Measurements from ENCODE around the gene DMPK. TPM values are rescaled to one million over a fixed set of nuclear protein-coding genes. Genes with fewer than 3 reads are reported as not detected.

The DMPK gene, protein sequence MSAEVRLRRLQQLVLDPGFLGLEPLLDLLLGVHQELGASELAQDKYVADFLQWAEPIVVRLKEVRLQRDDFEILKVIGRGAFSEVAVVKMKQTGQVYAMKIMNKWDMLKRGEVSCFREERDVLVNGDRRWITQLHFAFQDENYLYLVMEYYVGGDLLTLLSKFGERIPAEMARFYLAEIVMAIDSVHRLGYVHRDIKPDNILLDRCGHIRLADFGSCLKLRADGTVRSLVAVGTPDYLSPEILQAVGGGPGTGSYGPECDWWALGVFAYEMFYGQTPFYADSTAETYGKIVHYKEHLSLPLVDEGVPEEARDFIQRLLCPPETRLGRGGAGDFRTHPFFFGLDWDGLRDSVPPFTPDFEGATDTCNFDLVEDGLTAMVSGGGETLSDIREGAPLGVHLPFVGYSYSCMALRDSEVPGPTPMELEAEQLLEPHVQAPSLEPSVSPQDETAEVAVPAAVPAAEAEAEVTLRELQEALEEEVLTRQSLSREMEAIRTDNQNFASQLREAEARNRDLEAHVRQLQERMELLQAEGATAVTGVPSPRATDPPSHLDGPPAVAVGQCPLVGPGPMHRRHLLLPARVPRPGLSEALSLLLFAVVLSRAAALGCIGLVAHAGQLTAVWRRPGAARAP
- total RNA-seq = 10.8 and 18.5 TPM in 2 replicates

DNA sequence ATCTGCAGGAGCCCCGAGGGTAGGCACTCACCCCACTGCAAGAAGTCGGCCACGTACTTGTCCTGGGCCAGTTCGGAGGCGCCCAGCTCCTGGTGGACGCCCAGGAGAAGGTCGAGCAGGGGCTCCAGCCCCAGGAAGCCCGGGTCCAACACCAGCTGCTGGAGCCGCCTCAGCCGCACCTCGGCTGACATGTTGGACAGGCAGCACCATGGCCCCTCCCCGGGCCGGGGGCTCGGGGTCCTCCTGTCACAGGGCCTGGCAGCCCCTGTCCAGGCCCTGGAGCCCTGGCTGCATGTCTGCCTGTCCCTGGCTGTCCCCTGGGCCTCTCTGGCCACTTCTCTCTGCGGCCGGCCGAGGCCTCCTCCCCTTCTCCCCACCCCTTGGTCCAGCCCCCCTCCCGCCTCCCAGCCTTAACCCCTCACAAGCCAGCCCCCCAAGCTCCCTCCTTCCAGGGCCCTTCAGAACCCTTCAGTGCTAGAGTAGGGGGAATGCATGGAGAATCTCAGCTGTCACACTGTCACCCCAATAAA is at the start of gene DMPK:
Gene DMPK (minus strand): TSS at position 329 of the 530 bp plus-strand sequence. CDS start 138 bp downstream, at position 191.

GRCh38 chr19:45814851-45815480 is 32.7 kb upstream of the DMPK start, which contains the start of gene RSPH6A:
RSPH6A (minus strand) TSS chr19:45815308; CDS start chr19:45815176, 132 bp downstream.

DNA sequence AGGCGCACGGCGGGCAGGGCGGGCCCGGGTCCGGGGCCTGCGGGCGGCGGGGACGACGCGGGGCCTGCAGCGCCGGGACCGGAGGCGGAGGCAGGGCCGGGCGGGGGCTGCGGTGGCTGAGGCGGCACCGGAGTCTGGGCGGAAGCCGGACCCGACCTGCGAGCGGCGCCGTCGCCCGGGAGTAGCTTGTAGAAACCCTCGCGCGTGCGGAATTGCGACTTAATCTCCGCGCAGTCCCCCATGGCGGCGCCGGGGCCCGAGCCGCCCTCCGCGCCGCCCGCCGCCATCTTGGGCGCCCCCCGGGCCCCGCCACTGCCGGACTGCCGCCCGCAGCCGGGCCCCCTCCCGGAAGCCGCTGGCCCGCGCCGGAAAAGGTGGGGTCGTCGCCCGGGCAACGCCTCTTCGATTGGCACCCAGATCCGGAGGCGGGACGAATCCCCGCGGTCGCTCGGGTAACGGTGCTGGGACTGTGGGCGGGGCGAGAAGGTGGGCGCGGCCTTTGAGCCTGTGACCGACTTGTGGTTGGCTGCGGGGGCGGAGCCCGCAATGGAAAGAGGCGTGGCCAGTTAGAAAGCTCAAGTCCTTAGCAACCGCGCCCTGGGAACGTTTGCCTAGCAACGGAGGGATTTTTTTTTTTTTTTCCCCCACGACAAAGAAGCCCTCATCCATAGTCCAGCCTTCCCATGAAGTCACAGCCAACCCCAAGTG is 10.3 kb upstream of the DMPK start, which contains the start of gene DMWD:
Gene DMWD (minus strand): TSS at position 376 of the 708 bp plus-strand sequence. CDS start 89 bp downstream, at position 287.

DNA sequence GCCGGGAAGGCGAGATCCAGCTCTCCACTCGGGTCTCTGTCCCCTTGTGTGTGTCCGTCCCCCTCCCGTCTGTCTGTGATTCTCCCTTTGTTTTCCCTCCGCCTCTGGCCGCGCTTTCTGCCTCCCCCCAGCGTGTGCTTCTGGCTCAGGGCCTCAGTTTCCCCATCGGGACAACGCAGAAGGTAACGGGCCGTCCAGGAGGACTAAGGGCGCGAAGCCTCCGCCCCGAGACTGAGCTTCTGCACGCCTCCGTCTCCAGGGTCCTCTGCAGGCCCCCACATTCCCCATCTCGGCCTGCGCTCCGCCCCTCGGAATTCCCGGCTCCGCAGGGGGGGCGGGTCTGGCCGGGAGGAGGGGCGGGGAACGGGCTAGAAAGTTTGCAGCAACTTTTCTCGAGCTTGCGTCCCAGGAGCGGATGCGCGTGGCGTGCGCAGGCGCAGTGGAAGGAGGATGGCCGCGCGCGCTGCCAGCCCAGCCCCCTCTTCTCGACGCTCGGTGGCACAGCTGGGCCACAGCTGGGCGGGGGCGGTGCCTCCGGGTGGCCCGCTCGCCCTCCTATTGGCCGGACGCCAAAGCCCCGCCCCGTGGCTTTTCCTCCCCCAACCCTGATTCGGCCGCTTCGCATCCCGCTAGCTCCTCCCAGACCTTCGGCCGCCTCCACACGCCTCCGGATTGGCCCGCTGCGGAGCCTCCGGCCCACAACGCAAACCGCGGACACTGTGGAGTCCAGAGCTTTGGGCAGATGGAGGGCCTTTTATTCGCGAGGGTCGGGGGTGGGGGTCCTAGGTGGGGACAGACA is 13.1 kb downstream of the DMPK start, which contains the start of gene SIX5:
Gene SIX5 (minus strand): TSS at position 269 of the 799 bp plus-strand sequence. CDS start 408 bp downstream, outside the sequence.

GRCh38 chr19:45733160-45733810 is 49.0 kb downstream of the DMPK start, which contains the start of gene MEIOSIN:
MEIOSIN (plus strand) TSS chr19:45733439; CDS start chr19:45735377, 1,938 bp downstream.

GRCh38 chr19:45730368-45731288 is 51.7 kb downstream of the DMPK start, which contains the start of gene FBXO46:
FBXO46 (minus strand) TSS chr19:45730896; CDS start chr19:45713495, 17,401 bp downstream.

Other genes with a start within 250 kb of the DMPK start
- gene OPA3, start 197.7 kb downstream of the DMPK start, total RNA-seq = 11.8 and 23.4 TPM in 2 replicates
- not detected in 2 replicates for gene GPR4, start 180.3 kb downstream of the DMPK start, total RNA-seq
- 36.1 and 41.2 TPM in 2 replicates for gene EML2, start 143.1 kb downstream of the DMPK start, total RNA-seq
- 3.9 and 4.3 TPM in 2 replicates for gene GIPR, start 114.3 kb downstream of the DMPK start, total RNA-seq
- 161 and 219 TPM in 2 replicates for gene SNRPD2, start 90.5 kb downstream of the DMPK start, total RNA-seq
- 15.3 and 21.7 TPM in 2 replicates for gene QPCTL, start 89.8 kb downstream of the DMPK start, total RNA-seq
- 7.2 and 8.2 TPM in 2 replicates for gene FBXO46, start 51.6 kb downstream of the DMPK start, total RNA-seq
- gene MEIOSIN, start 49.1 kb downstream of the DMPK start, total RNA-seq = not detected in 2 replicates
- 14.9 and 18.8 TPM in 2 replicates for gene SIX5, start 13.2 kb downstream of the DMPK start, total RNA-seq
- 33.4 and 36.5 TPM in 2 replicates for gene DMWD, start 10.4 kb upstream of the DMPK start, total RNA-seq
- 0.39 and 0.43 TPM in 2 replicates for gene RSPH6A, start 32.8 kb upstream of the DMPK start, total RNA-seq
- 42.0 and 47.6 TPM in 2 replicates for gene SYMPK, start 80.7 kb upstream of the DMPK start, total RNA-seq
- gene FOXA3, start 81.8 kb upstream of the DMPK start, total RNA-seq = not detected in 2 replicates
- gene IRF2BP1, start 103.7 kb upstream of the DMPK start, total RNA-seq = 31.6 and 39.7 TPM in 2 replicates
- gene MYPOP, start 120.1 kb upstream of the DMPK start, total RNA-seq = 1.6 and 2.0 TPM in 2 replicates
- not detected in 2 replicates for gene NANOS2, start 132.3 kb upstream of the DMPK start, total RNA-seq
- gene NOVA2, start 191.4 kb upstream of the DMPK start, total RNA-seq = not detected in 2 replicates
- 6.5 and 7.1 TPM in 2 replicates for gene CCDC61, start 213.0 kb upstream of the DMPK start, total RNA-seq
- not detected in 2 replicates for gene PGLYRP1, start 240.6 kb upstream of the DMPK start, total RNA-seq